GM12875 (cell line): Measurements from ENCODE around the gene C1QTNF12.

ENCODE experiments used
- H3K4me3 ChIP-seq: one replicate; pipeline ENCODE4 v1.5.1; 2011; ENCODE audit warnings: low read depth, low read length, control low read depth
- TF ChIP-seq, protein P1 (sequence below): IDR thresholded peaks from 2 replicates; pipeline ENCODE4 v1.5.1; 2011; ENCODE audit warnings: low read depth, mild to moderate bottlenecking, control low read depth, inconsistent platforms, low read length, moderate library complexity, borderline replicate concordance; ENCODE audit not compliant: insufficient read depth

Gene C1QTNF12

DNA sequence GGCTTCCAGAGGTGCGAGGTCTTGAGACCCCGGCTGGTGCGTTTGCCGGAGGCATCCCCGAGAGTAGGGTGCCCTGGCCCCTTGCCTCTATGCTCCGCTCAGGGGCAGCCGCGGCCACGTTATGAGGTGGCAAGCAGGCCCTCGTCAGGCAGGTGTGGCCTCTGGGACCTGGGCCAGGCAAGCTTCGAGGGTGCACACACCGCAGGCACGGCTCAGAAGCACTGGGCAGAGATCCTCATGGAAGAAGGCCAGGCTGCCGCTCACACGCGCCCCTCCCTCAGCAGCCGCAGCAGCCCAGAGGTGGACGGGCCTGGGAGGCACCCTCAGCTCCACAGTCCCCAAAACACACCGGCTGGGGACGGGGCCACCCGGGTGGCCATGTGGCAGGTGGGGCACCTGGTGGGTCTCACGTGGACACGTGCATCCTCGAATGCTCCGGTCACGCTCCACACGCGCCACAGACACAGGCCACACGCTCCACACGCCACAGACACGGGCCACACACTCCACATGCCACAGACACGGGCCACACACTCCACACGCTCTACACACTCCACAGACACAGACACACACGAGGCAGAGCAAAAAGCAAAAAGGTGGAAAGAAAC lies 21.2 kb downstream of the C1QTNF12 start:
- TF ChIP-seq, protein P1, sequence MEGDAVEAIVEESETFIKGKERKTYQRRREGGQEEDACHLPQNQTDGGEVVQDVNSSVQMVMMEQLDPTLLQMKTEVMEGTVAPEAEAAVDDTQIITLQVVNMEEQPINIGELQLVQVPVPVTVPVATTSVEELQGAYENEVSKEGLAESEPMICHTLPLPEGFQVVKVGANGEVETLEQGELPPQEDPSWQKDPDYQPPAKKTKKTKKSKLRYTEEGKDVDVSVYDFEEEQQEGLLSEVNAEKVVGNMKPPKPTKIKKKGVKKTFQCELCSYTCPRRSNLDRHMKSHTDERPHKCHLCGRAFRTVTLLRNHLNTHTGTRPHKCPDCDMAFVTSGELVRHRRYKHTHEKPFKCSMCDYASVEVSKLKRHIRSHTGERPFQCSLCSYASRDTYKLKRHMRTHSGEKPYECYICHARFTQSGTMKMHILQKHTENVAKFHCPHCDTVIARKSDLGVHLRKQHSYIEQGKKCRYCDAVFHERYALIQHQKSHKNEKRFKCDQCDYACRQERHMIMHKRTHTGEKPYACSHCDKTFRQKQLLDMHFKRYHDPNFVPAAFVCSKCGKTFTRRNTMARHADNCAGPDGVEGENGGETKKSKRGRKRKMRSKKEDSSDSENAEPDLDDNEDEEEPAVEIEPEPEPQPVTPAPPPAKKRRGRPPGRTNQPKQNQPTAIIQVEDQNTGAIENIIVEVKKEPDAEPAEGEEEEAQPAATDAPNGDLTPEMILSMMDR, result no peak
- H3K4me3 ChIP-seq, result no peak overlapping the region

DNA sequence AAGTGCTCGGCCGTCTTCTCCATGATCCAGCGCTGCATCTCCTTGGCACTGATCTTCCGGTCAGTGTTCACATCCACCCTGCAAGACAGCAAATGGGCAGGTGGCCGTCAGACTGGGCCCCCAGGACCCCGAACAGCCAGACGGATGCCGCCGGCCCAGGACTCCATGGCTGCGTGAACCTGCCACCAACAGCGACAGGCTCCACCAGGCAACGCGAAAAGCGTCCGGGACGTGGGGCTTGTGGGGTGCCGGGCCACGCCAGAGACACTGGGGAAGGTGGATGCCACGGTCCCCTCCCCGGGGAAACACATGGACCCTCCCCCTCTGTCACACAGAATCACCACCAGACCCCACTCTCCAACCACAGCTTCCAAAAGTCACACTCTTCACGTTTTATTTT lies 22.6 kb downstream of the C1QTNF12 start:
- no peak overlapping the region for H3K4me3 ChIP-seq

DNA sequence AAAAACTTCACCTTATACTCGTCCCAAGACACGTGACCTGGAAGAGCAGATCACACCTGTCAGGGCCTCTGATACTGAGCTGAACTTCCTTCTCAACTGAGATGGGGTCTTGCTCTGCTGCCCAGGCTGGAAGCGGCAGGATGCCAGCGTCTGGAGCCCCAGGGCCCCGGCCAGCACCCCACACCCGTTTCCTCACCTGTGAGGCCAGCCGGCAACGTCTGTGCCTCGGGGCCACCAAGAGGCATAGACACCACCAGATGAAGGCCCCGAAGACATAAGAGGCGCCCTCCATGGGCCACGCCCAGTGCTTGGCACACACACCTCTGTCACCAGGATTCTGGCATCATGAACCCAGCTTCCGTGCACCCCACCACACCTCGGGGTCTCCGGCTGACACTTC lies 23.2 kb downstream of the C1QTNF12 start:
- no peak overlapping the region for H3K4me3 ChIP-seq
- TF ChIP-seq, protein P1, result no peak

More for the DNA sequence above, 22.6 kb downstream of the C1QTNF12 start:
- TF ChIP-seq, protein P1, result no peak

DNA sequence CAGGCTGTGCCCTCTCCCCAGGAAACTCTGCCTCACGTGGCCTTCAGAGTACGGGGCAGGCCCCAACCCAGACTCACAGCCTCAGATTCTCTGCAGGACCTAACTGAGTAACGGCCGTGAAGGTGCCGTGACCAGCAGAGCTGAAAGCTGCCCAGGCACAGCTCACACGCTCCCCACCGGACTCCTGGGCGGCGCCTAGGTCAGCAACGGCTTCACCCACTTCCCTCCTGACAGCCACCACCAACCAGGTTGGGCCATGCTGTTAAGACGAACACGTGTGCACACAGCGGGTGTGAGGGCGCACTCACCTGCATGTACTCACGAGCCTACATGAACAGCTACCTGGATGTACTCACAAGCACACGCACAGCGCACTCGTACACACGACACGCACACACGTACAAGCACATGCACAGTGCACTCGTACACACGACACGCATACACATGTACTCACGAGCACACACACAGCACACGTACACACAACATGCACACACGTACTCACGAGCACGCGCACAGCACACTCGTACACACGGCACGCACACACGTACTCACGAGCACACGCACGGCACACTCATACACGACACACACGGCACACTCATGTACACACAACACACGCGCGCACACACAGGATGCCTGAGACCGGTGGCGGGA lies 23.8 kb downstream of the C1QTNF12 start:
- TF ChIP-seq, protein P1, result no peak
- H3K4me3 ChIP-seq, result no peak overlapping the region

DNA sequence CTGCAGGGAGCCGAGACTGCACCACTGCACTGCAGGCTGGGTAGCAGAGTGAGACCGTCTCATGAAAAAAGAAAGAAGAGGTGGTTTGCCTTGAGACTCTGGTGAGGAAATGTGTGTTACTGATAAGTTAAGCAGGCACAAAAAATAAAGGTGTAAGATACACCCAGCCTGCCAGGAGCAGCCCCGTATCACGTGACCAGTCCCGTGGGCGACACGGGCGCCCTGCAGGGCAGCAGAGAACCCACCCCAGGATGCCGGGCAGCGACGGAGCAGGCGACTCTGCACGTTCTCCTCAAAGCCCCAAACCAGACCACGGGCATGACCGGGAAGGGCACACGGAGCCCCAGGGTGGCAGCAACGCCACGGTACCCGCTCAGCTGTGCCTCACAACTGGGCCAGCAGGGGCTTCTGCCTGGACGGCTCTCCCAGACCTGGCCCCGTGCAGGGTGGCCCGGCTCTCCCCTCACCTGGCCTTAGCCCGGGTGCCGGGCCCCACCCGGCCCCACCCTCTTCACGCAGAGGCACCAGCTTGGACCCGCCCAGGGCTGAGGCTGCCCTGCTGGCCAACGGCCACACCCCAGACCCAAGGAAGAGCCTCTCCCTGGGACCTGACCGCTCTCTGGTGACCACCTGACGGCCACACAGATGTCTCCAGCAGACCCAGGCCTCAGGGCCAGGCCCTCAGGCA lies 24.5 kb downstream of the C1QTNF12 start:
- TF ChIP-seq, protein P1, result no peak
- H3K4me3 ChIP-seq, result no peak overlapping the region

DNA sequence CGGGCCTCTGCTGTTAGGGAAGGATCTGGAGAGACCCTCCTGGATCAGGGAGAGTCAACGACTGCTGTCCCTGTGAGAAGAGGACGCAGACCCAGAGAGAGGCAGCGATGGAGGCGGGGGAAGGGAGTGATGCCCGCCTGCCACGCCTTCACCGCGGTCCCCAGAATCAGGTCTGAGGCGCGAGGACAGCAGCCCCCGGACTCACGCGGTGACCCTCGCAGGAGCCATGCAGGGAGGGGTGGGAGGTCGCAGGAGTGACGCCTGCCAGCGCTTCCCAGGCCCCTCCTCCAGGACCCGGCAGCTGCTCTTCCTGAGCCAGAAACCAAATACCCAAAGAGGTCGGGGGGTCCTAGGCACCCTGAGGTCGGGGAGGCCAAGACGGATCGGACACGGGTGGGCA lies 26.3 kb downstream of the C1QTNF12 start:
- TF ChIP-seq, protein P1, result no peak
- H3K4me3 ChIP-seq, result no peak overlapping the region
